Measurements from ENCODE around the gene PPP1R3D.

DNA sequence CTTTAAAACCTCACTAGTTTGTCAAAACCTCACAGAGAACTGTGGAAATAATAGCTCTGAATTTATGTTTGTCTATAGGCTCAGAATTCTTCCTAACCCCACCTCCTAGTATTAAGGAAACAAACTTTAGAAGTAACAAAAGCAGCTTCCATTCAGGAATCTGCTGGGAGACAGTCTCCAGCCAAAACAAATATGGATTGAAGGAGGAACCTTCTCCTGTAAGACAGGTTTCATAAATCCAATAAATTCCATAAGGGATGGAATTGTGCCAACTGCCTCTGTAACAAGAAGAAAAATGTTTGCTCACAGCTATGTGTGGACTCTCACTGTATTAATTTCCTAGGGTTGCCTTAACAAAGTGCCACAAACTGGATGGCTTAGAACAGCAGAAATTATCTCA, 14.2 kb downstream of the PPP1R3D start:
- no peak for TF ChIP-seq POLR2AphosphoS5 (IDR thresholded peaks at IDR 0.05; ENCODE audit: insufficient read depth in 1 of 2, low read depth in 1 of 2)
- TF ChIP-seq, protein P1, sequence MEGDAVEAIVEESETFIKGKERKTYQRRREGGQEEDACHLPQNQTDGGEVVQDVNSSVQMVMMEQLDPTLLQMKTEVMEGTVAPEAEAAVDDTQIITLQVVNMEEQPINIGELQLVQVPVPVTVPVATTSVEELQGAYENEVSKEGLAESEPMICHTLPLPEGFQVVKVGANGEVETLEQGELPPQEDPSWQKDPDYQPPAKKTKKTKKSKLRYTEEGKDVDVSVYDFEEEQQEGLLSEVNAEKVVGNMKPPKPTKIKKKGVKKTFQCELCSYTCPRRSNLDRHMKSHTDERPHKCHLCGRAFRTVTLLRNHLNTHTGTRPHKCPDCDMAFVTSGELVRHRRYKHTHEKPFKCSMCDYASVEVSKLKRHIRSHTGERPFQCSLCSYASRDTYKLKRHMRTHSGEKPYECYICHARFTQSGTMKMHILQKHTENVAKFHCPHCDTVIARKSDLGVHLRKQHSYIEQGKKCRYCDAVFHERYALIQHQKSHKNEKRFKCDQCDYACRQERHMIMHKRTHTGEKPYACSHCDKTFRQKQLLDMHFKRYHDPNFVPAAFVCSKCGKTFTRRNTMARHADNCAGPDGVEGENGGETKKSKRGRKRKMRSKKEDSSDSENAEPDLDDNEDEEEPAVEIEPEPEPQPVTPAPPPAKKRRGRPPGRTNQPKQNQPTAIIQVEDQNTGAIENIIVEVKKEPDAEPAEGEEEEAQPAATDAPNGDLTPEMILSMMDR (IDR thresholded peaks at IDR 0.05) = no peak
- TF ChIP-seq POLR2A (IDR thresholded peaks at IDR 0.05) = no peak
